Measurements from ENCODE around the gene CFDP1.

- no peak for TF ChIP-seq CTCF (conservative IDR thresholded peaks at IDR 0.05)
- no peak for TF ChIP-seq EZH2 (IDR thresholded peaks at IDR 0.05; ENCODE audit: low read depth)
These were observed 138.4 kb downstream of the CFDP1 start for GRCh38 chr16:75294773-75295459.

Data from PC-9 (cell line).